ENCODE results near the gene SLC26A6. TPM values are rescaled to one million over a fixed set of nuclear protein-coding genes. Genes with fewer than 3 reads are reported as not detected.

The SLC26A6 gene
- total RNA-seq, 2 experiments from 2014 or later = 58.0 to 61.5 TPM

GRCh38 chr3:48607519-48607918 is 27.7 kb downstream of the SLC26A6 start:
- CTCF ChIA-PET = interaction anchor here (1.3 kb wide), 1 partner anchor 171 kb away, joined by 3 read pairs; no protein-coding TSS in a partner anchor
- ATAC-seq (no peak), DNase-seq (no peak)
- H3K4me1 Mint-ChIP-seq (ENCODE audit: low read depth) = peaks cover 14% of the 10 kb centered on the region
- POLR2A ChIA-PET = no interaction called here
- H3K4me3 Mint-ChIP-seq = no peak overlapping the region
- peaks cover 45% of the 10 kb centered on the region for H3K36me3 Mint-ChIP-seq (ENCODE audit: low read depth)
- no peaks in the 10 kb centered on the region for H3K9me3 Mint-ChIP-seq (ENCODE audit: insufficient read depth)
- H3K27ac Mint-ChIP-seq = no peak overlapping the region
- no peaks in the 10 kb centered on the region for H3K27me3 Mint-ChIP-seq (ENCODE audit: low read depth)

GRCh38 chr3:48601622-48601994 is 33.7 kb downstream of the SLC26A6 start:
- Mint-ChIP-seq H3K27me3 (ENCODE audit: low read depth) (no peaks in the 10 kb centered on the region), H3K4me1 (ENCODE audit: low read depth) (no peaks in the 10 kb centered on the region), H3K27ac (no peak overlapping the region), H3K9me3 (ENCODE audit: insufficient read depth) (no peaks in the 10 kb centered on the region), H3K4me3 (no peak overlapping the region), H3K36me3 (ENCODE audit: low read depth) (peaks cover 61% of the 10 kb centered on the region)
- ATAC-seq (no peak), DNase-seq (no peak)
- CTCF ChIA-PET = interaction anchor here (1.9 to 2.0 kb wide), 2 partner anchors 9 to 33 kb away, joined by 5 to 6 read pairs; partner anchors contain the start of gene SLC26A6
- POLR2A ChIA-PET = interaction anchor here (0.6 kb wide), 1 partner anchor 165 kb away, joined by 3 read pairs; no protein-coding TSS in a partner anchor

GRCh38 chr3:48600711-48601621 is 34.3 kb downstream of the SLC26A6 start:
- Mint-ChIP-seq H3K27me3 (ENCODE audit: low read depth) (peaks cover 2% of the 10 kb centered on the region), H3K4me1 (ENCODE audit: low read depth) (no peaks in the 10 kb centered on the region), H3K9me3 (ENCODE audit: insufficient read depth) (no peaks in the 10 kb centered on the region), H3K27ac (no peak overlapping the region), H3K4me3 (no peak overlapping the region), H3K36me3 (ENCODE audit: low read depth) (peaks cover 58% of the 10 kb centered on the region)
- ChIA-PET POLR2A (no interaction called here), CTCF (interaction anchor here (2.0 kb wide), 1 partner anchor 10 kb away, joined by 6 read pairs; no protein-coding TSS in a partner anchor)
- DNase-seq (no peak), ATAC-seq (no peak)

DNA sequence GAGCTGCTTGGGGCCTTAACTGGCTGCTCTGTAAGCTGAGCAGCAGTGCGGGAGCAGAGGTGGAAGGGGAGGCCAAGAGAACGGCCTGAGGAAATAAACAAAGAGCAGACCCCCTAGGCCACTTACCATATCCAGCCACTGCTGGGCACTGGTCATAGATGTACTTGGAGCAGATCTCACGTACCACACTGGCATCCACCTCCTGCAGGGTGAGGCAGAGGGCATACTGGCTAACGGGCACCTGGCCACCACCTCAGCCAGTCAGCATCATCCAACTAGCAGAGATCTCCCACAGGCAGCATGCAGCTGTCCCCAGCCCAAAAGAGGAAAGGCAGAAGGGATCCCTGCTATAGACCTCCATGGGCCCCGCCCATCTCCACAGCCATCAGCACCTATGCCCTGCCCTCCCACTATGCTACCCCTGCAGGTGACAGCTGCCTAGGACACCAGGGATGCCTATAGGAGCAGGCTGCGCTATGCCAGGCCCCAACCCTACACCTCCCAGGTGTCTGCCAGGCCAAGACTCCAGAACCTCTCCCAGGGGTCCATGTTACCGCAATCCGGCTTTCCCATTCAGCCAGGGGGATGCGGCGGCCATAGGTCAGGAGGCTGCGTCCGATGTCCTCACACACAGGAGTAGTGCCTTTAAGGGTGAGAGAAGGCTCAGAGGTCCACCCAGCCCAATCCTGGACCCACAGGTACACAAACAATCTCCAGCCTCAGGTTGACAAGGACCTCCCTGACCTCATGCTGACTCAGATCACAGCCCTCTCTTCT is 35.6 kb downstream of the SLC26A6 start:
- H3K4me1 Mint-ChIP-seq (ENCODE audit: low read depth) = no peaks in the 10 kb centered on the region
- H3K4me3 Mint-ChIP-seq = no peak overlapping the region
- H3K36me3 Mint-ChIP-seq (ENCODE audit: low read depth) = peaks cover 48% of the 10 kb centered on the region
- ATAC-seq = no peak
- POLR2A ChIA-PET = no interaction called here
- CTCF ChIA-PET = no interaction called here
- no peaks in the 10 kb centered on the region for H3K9me3 Mint-ChIP-seq (ENCODE audit: insufficient read depth)
- H3K27me3 Mint-ChIP-seq (ENCODE audit: low read depth) = peaks cover 13% of the 10 kb centered on the region
- DNase-seq = no peak
- H3K27ac Mint-ChIP-seq = no peak overlapping the region

- Mint-ChIP-seq H3K27me3 (ENCODE audit: low read depth) (peaks cover 18% of the 10 kb centered on the region), H3K4me1 (ENCODE audit: low read depth) (peaks cover 2% of the 10 kb centered on the region), H3K27ac (no peak overlapping the region), H3K36me3 (ENCODE audit: low read depth) (peaks cover 42% of the 10 kb centered on the region), H3K4me3 (no peak overlapping the region), H3K9me3 (ENCODE audit: insufficient read depth) (no peaks in the 10 kb centered on the region)
- CTCF ChIA-PET = no interaction called here
- POLR2A ChIA-PET = no interaction called here
- ATAC-seq (no peak), DNase-seq (no peak)
Observed at GRCh38 chr3:48599077-48599501, 36.2 kb downstream of the SLC26A6 start.

- no peaks in the 10 kb centered on the region for H3K9me3 Mint-ChIP-seq (ENCODE audit: insufficient read depth)
- H3K4me3 Mint-ChIP-seq = no peak overlapping the region
- DNase-seq (no peak), ATAC-seq (no peak)
- no peak overlapping the region for H3K27ac Mint-ChIP-seq
- ChIA-PET CTCF (no interaction called here), POLR2A (no interaction called here)
- peaks cover 37% of the 10 kb centered on the region for H3K36me3 Mint-ChIP-seq (ENCODE audit: low read depth)
- peaks cover 2% of the 10 kb centered on the region for H3K4me1 Mint-ChIP-seq (ENCODE audit: low read depth)
- H3K27me3 Mint-ChIP-seq (ENCODE audit: low read depth) = peaks cover 20% of the 10 kb centered on the region
Observed at GRCh38 chr3:48598323-48599076, 36.8 kb downstream of the SLC26A6 start.

- H3K36me3 Mint-ChIP-seq (ENCODE audit: low read depth) = peaks cover 29% of the 10 kb centered on the region
Observed at GRCh38 chr3:48597408-48597800, 37.9 kb downstream of the SLC26A6 start.

DNA sequence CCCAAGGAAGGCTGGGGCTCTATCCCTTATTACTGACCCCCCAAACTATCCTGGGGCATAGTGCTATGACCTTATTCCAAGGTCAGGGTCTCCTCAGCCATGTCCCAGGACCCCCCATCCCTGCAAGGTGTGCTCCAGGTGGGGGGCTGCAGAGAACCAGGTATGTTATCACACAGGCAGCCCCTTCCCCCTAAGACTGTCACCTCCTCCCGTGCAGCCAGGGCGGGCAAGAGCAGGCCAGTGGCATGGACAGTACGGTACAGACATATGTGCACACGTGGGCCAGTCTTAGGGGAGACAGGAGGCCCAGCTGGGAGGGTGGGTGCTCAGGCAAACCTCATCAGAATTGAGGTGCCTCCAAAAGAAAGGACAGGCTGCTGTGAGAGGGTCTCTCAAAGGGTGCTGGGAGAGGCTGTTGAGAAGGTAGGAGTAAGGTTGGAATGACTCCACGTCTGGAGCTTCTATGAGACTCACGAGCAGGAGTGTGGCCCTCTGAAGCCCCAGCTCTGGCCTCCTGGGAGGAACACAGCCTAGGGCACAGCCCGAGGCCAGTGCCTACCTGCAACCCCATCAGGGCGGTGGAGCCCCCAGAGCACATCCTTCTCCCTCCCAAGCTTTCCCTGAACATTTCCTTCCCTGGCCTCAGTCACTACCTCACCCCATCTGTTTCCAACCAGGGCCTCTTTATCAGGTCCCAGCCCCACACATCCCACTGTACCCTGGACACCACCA is 38.4 kb downstream of the SLC26A6 start:
- ChIA-PET POLR2A (no interaction called here), CTCF (no interaction called here)
- Mint-ChIP-seq H3K4me1 (ENCODE audit: low read depth) (peaks cover 2% of the 10 kb centered on the region), H3K9me3 (ENCODE audit: insufficient read depth) (no peaks in the 10 kb centered on the region), H3K27ac (peak overlapping the region; percentile 39), H3K27me3 (ENCODE audit: low read depth) (peaks cover 20% of the 10 kb centered on the region), H3K4me3 (no peak overlapping the region), H3K36me3 (ENCODE audit: low read depth) (peaks cover 27% of the 10 kb centered on the region)
- DNase-seq (no peak), ATAC-seq (no peak)

More at GRCh38 chr3:48597408-48597800, 37.9 kb downstream of the SLC26A6 start:
- ATAC-seq = no peak
- H3K27ac Mint-ChIP-seq = peak overlapping the region; percentile 10
- H3K9me3 Mint-ChIP-seq (ENCODE audit: insufficient read depth) = no peaks in the 10 kb centered on the region
- H3K4me3 Mint-ChIP-seq = no peak overlapping the region
- CTCF ChIA-PET = no interaction called here
- POLR2A ChIA-PET = no interaction called here
- peaks cover 2% of the 10 kb centered on the region for H3K4me1 Mint-ChIP-seq (ENCODE audit: low read depth)
- H3K27me3 Mint-ChIP-seq (ENCODE audit: low read depth) = peaks cover 20% of the 10 kb centered on the region
- no peak for DNase-seq

GRCh38 chr3:48596157-48596556 is 39.1 kb downstream of the SLC26A6 start:
- CTCF ChIA-PET = no interaction called here
- peaks cover 2% of the 10 kb centered on the region for H3K4me1 Mint-ChIP-seq (ENCODE audit: low read depth)
- POLR2A ChIA-PET = no interaction called here
- H3K4me3 Mint-ChIP-seq = no peak overlapping the region
- no peak for ATAC-seq
- DNase-seq = no peak
- peaks cover 20% of the 10 kb centered on the region for H3K27me3 Mint-ChIP-seq (ENCODE audit: low read depth)
- no peak overlapping the region for H3K27ac Mint-ChIP-seq
- no peaks in the 10 kb centered on the region for H3K9me3 Mint-ChIP-seq (ENCODE audit: insufficient read depth)
- H3K36me3 Mint-ChIP-seq (ENCODE audit: low read depth) = peaks cover 27% of the 10 kb centered on the region

- H3K4me3 Mint-ChIP-seq = no peak overlapping the region
- H3K27ac Mint-ChIP-seq = no peak overlapping the region
- H3K27me3 Mint-ChIP-seq (ENCODE audit: low read depth) = peaks cover 20% of the 10 kb centered on the region
- H3K4me1 Mint-ChIP-seq (ENCODE audit: low read depth) = peaks cover 2% of the 10 kb centered on the region
- ChIA-PET CTCF (interaction anchor here (0.6 kb wide), 1 partner anchor 14 kb away, joined by 3 read pairs; the partner anchor contains the start of gene UQCRC1), POLR2A (no interaction called here)
- ATAC-seq = no peak
- no peak for DNase-seq
- no peaks in the 10 kb centered on the region for H3K9me3 Mint-ChIP-seq (ENCODE audit: insufficient read depth)
- H3K36me3 Mint-ChIP-seq (ENCODE audit: low read depth) = peaks cover 22% of the 10 kb centered on the region
Observed at GRCh38 chr3:48595526-48596121, 39.6 kb downstream of the SLC26A6 start.

- no peak for DNase-seq
- Mint-ChIP-seq H3K36me3 (ENCODE audit: low read depth) (peaks cover 17% of the 10 kb centered on the region), H3K27ac (no peak within 1 kb of the TSS), H3K27me3 (ENCODE audit: low read depth) (peaks cover 20% of the 10 kb centered on the region), H3K9me3 (ENCODE audit: insufficient read depth) (no peaks in the 10 kb centered on the region), H3K4me3 (no peak within 1 kb of the TSS), H3K4me1 (ENCODE audit: low read depth) (peaks cover 2% of the 10 kb centered on the region)
- ChIA-PET CTCF (interaction anchor here (0.6 kb wide), 1 partner anchor 15 kb away, joined by 3 read pairs; the partner anchor contains the start of gene UQCRC1), POLR2A (no interaction called here)
- ATAC-seq = peak; percentile 16
Observed at GRCh38 chr3:48595075-48595525, 40.2 kb downstream of the SLC26A6 start, which contains the start of gene COL7A1. TSS of gene COL7A1 (minus strand) at chr3:48595329. CDS start at chr3:48595159, 170 bp downstream.

All from activated CD8-positive, alpha-beta T cell treated with anti-CD3 and anti-CD28 coated beads, Interleukin-2, amount 10 ng/mL, durations not matched to agents 7 days and 5 days (primary cell).